ENCODE results near the gene PARP15.

DNA sequence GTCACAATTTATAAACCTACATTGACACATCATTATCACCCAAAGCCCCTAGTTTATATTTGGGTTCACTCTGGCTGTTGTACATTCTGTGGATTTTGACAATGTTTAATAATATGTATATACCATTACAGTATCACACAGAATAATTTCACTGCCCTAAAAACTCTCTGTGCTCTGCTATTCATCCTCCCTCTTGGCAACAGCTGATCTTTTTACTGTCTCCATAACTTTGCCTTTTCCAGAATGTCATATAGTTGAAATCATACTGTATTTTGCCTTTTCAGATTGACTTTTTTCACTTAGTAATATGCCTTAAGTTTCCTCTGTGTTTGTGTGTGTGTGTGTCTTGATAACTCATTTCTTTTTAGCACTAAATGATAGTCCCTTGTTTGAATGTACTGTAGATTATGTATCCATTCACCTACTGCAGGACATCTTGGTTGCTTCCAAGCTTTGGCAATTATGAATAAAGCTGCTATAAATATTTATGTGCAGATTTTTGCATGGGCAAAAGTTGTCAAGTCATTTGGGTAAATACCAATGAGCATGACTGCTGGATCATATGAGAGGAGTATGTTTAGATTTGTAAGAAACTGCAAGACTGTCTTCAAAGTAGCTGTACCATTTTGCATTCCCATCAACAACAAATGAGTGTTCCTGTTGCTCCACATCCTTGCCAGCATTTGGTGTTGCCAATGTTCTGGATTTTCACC lies 9.5 kb downstream of the PARP15 start:
- TF ChIP-seq, protein P1, sequence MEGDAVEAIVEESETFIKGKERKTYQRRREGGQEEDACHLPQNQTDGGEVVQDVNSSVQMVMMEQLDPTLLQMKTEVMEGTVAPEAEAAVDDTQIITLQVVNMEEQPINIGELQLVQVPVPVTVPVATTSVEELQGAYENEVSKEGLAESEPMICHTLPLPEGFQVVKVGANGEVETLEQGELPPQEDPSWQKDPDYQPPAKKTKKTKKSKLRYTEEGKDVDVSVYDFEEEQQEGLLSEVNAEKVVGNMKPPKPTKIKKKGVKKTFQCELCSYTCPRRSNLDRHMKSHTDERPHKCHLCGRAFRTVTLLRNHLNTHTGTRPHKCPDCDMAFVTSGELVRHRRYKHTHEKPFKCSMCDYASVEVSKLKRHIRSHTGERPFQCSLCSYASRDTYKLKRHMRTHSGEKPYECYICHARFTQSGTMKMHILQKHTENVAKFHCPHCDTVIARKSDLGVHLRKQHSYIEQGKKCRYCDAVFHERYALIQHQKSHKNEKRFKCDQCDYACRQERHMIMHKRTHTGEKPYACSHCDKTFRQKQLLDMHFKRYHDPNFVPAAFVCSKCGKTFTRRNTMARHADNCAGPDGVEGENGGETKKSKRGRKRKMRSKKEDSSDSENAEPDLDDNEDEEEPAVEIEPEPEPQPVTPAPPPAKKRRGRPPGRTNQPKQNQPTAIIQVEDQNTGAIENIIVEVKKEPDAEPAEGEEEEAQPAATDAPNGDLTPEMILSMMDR (IDR thresholded peaks at IDR 0.05) = no peak
- TF ChIP-seq POLR2AphosphoS5 (IDR thresholded peaks at IDR 0.05) (no peak), POLR2A (IDR thresholded peaks at IDR 0.05) (no peak), EP300 (IDR thresholded peaks at IDR 0.05) (no peak)
